ENCODE data around the gene RNU5B-1.

RNU5B-1 gene

DNA sequence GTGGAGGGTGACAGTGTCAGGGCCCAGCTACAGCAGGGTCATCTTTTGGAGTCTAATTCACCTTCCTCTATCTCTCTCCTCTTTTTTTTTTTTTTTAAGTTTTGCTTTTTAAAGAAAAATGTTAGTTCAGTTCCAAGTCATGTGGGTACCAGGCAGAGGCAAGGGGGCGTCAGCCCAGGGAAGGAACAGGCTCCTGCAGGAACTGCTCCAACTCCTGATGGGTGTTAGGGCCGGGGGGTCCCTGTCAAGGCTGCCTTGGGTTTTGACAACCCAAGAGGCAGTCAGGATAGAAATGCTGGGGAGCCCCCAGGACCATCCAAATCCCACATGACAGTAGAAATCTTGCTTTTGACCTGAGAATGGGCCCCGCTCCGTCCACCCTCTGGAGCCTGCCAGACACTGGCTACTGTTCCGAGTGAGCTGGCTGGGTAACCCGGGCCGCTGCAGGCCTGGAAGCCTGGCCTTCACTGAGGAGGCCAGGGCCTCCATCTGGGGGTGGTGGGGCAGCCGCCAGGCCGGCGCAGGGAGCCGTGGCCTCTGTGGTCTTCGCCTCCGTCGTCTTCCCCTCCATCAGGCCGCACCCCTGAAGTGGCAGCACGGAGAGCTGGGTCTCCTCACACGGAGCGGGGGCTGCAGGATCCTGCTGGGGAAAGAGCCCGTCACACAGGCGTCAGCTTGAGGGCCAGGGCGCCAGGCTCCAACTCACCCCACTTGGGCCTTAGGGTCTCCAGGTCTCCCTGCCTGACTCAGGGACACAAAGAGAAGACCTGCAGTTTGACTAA is 24.2 kb downstream of the RNU5B-1 start:
- DNase-seq (ENCODE audit: low read depth, low spot score) = no peak

- DNase-seq (ENCODE audit: low read depth, low spot score) = no peak
These were observed 25.0 kb downstream of the RNU5B-1 start for GRCh38 chr15:65329288-65329983.

DNA sequence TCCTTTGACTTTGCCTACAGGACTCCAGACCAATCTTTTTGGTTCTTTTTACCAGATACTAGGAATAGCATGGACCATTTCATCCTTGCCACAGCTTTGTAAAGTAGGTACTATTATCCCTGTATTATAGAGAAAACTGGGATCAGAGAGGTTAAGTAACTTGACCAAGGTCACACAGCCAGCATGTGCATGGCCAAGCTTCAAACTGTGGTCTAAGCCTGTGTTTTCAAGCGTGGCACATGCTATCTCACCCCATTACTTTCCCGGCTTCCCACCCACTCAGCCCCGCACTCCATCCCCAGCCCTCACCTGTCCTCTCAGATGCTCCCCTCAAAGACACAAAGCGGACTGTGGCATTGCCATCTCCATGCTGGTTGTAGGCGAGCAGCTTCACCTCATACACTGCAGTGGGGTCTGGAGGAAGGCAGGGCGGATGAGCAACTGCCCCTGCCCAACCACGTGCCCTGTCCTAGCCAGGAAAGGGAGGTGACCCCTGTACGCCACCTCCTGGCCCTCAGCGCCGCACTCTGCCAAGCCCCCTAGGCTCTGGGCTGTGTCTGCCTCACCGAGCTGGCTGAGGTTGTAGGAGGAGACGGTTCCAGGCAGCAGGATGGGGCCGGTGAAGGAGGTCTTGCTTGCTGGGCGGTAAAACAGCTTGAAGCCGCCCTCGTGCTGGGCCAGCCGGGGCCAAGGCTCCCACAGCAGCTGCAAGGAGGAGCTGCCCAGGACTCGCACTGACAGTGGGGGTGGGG is 25.7 kb downstream of the RNU5B-1 start:
- DNase-seq (ENCODE audit: low read depth, low spot score) = no peak

- no peak for DNase-seq (ENCODE audit: low read depth, low spot score)
These were observed 26.6 kb downstream of the RNU5B-1 start for GRCh38 chr15:65330934-65331645.

- DNase-seq (ENCODE audit: low read depth, low spot score) = no peak
These were observed 27.3 kb downstream of the RNU5B-1 start for GRCh38 chr15:65331811-65332210.

- DNase-seq (ENCODE audit: low read depth, low spot score) = no peak
These were observed 28.1 kb downstream of the RNU5B-1 start for GRCh38 chr15:65332391-65333147.

GRCh38 chr15:65333148-65333820 is 28.8 kb downstream of the RNU5B-1 start:
- no peak for DNase-seq (ENCODE audit: low read depth, low spot score)

DNA sequence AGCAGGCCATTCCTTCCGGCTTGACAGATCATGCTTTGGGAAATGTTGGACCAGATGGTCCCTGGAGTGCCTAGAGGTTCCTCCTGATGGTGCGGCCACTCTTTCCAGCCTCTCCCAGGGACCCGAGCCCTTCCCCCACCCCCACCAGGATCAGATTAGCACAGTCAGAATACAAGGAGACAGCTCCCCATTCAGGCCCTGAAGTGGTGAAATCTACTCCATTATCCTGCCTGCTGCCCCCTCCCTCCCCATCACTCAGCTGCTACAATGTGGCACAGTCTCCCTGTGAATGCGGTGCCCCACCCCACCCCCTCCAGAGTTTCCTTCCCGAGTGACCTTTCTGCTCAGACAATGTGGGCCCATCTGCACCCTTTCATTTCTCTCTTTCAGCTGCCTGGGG is 29.4 kb downstream of the RNU5B-1 start:
- no peak for DNase-seq (ENCODE audit: low read depth, low spot score)

DNA sequence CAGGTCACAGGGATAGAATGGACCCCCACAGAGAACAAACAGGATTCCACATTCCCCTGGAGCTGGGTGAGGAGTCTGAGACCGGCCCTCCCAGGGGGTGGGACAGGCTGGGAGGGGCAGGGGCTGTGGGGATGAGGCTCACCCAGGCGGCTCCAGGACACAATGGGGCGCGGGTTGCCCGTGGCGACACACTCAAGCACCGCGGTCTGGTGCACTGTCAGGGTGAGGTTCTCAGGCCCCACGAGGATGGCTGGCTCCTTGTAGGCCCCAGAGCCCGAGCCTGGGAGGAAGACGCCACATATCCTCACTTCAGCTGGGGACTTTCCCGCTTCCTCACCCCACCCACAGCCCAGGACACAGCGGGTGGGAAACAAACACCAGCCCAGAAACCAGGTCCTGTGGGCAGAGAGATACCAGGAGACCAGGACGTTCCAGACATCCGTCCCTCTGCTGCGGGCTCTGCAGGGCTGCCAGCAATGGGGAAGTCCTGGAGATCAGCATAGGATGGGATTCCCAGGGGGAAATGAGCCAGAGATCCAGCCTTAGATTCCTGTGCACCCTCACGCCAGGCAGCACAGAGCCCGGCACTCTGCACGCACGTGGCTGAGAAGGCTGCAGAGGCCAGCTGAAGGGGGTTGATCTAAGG is 30.2 kb downstream of the RNU5B-1 start:
- DNase-seq (ENCODE audit: low read depth, low spot score) = no peak

- DNase-seq (ENCODE audit: low read depth, low spot score) = no peak
These were observed 31.0 kb downstream of the RNU5B-1 start for GRCh38 chr15:65335278-65336055.

- DNase-seq (ENCODE audit: low read depth, low spot score) = no peak
These were observed 32.3 kb downstream of the RNU5B-1 start for GRCh38 chr15:65336493-65337435.

DNA sequence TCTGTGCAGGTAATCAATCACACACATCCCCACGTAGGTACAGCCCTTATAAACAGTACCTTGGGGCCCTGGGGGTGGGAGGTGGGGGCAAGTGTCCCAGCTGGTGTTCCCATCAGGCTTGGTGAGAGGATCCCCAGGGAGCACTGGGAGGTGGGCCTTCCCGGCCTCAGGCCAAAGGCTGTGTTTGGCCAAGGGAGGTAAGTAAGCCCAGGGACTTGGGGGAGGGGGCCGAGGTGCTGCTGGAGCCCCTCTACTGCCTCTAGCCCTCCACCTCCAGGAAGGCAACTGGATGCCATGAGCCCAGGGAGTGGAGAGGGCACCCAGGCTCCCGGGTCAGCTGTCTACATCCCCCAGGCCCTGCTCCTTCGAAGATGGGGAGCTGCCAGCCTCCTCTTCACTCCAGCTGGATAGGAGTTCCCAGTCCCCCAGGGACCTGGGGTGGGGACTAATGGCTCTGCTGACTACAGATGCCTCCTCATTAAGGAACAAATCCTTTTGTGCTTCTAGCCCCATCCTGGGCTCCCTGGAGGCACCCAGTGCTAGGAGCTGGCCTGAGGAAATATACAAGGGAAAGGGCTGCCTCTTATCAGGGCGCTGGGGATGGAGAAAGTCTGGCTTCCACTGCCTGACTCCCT is 33.1 kb downstream of the RNU5B-1 start:
- DNase-seq (ENCODE audit: low read depth, low spot score) = no peak

- DNase-seq (ENCODE audit: low read depth, low spot score) = no peak
These were observed 33.9 kb downstream of the RNU5B-1 start for GRCh38 chr15:65338366-65338765.

DNA sequence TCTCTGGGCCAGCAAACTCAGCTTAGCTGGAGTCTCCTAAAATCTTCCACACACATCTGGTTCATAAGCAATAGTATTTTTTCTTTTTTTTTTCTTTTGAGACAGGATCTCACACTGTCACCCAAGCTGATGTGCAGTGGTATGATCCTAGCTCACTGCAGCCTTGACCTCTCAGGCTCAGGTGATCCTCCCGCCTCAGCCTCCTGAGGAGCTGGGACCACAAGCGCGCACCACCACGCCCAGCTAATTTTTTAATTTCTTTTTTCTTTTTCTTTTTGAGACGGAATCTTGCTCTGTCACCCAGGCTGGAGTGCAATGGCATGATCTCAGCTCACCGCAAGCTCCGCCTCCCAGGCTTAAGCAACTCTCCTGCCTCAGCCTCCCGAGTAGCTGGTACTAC is 34.3 kb downstream of the RNU5B-1 start:
- DNase-seq (ENCODE audit: low read depth, low spot score) = no peak

DNA sequence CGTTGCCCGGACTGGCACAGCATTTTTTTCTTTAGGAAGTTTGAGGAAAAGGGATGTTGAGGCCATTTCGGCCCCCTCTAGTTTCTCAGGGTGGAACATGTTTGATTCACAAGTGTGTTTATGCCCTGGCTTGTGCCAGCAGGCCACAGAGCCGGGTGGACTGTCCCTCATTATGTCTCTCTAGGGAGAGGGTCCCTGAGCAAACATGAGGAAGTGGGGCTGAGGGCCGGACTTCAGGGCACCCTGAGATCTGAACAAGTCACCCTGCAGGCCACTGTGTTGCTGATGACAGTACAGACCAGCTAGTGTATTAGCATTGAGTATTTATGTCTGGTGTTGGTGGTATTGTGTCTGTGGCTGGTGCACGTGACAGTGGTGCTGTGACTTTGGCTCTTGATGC is 34.9 kb downstream of the RNU5B-1 start:
- no peak for DNase-seq (ENCODE audit: low read depth, low spot score)

GRCh38 chr15:65339920-65340319 is 35.4 kb downstream of the RNU5B-1 start:
- no peak for DNase-seq (ENCODE audit: low read depth, low spot score)

DNA sequence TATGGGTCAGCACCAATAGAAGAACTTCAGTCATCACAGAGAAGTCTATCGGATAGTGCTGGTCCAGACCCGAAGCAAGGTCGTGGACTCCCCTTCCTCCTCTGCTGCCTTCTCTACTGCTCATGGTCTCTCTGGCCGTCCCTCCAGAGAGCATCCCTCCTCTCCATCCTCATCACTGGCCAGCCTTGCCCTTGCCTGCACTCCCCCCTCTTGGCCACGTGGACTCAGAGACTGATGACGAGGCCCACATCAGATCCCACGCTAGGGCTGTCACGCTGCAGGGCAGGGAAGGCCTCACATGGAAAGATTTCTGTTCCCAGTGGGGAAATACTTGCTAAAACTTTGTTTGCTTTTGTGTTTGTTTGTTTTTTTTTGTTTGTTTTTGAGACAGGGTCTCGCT is 38.0 kb downstream of the RNU5B-1 start:
- no peak for DNase-seq (ENCODE audit: low read depth, low spot score)
